ENCODE data around the gene GDNF. TPM values are rescaled to one million over a fixed set of nuclear protein-coding genes. Genes with fewer than 3 reads are reported as not detected.
"Not testable (repeated sequence)": the region's sequence is repeated elsewhere in the genome, so short reads cannot be mapped to it uniquely, and the experiment has no call there.

The GDNF gene
- total RNA-seq, 1 donor from 2014 or later = 0.65 TPM

- H3K27ac Mint-ChIP-seq (ENCODE audit: unreplicated experiment) = no peak overlapping the region
- DNase-seq (ENCODE audit: low read depth, low spot score) = no peak
- no peak for TF ChIP-seq CTCF (conservative IDR thresholded peaks at IDR 0.05)
- H3K4me1 Mint-ChIP-seq = peaks cover 5% of the 10 kb centered on the region
- H3K27me3 Mint-ChIP-seq (ENCODE audit: low read depth) = no peaks in the 10 kb centered on the region
- no peaks in the 10 kb centered on the region for H3K36me3 Mint-ChIP-seq (ENCODE audit: low read depth)
- peaks cover 5% of the 10 kb centered on the region for H3K9me3 Mint-ChIP-seq
- H3K4me3 Mint-ChIP-seq = no peak overlapping the region
These were observed 35.4 kb downstream of the GDNF start for GRCh38 chr5:37804401-37804800.

GRCh38 chr5:37803487-37803886 lies 36.4 kb downstream of the GDNF start:
- Mint-ChIP-seq H3K4me1 (peaks cover 8% of the 10 kb centered on the region), H3K27ac (ENCODE audit: unreplicated experiment) (no peak overlapping the region), H3K27me3 (ENCODE audit: low read depth) (no peaks in the 10 kb centered on the region), H3K36me3 (ENCODE audit: low read depth) (no peaks in the 10 kb centered on the region), H3K9me3 (peaks cover 2% of the 10 kb centered on the region), H3K4me3 (no peak overlapping the region)
- TF ChIP-seq CTCF (conservative IDR thresholded peaks at IDR 0.05) = no peak
- DNase-seq (ENCODE audit: low read depth, low spot score) = no peak

- Mint-ChIP-seq H3K4me3 (no peak overlapping the region), H3K27me3 (ENCODE audit: low read depth) (no peaks in the 10 kb centered on the region), H3K9me3 (peaks cover 7% of the 10 kb centered on the region), H3K27ac (ENCODE audit: unreplicated experiment) (no peak overlapping the region), H3K36me3 (ENCODE audit: low read depth) (no peaks in the 10 kb centered on the region), H3K4me1 (peaks cover 8% of the 10 kb centered on the region)
- no peak for DNase-seq (ENCODE audit: low read depth, low spot score)
- TF ChIP-seq CTCF (conservative IDR thresholded peaks at IDR 0.05) = no peak
These were observed 38.3 kb downstream of the GDNF start for GRCh38 chr5:37801521-37801920.

GRCh38 chr5:37799865-37800421 lies 39.9 kb downstream of the GDNF start:
- Mint-ChIP-seq H3K36me3 (ENCODE audit: low read depth) (peaks cover 3% of the 10 kb centered on the region), H3K27ac (ENCODE audit: unreplicated experiment) (no peak overlapping the region), H3K4me1 (peaks cover 8% of the 10 kb centered on the region), H3K4me3 (no peak overlapping the region), H3K27me3 (ENCODE audit: low read depth) (no peaks in the 10 kb centered on the region), H3K9me3 (peaks cover 9% of the 10 kb centered on the region)
- no peak for DNase-seq (ENCODE audit: low read depth, low spot score)
- TF ChIP-seq CTCF (conservative IDR thresholded peaks at IDR 0.05) = no peak

- H3K4me3 Mint-ChIP-seq; H3K27ac Mint-ChIP-seq (ENCODE audit: unreplicated experiment); H3K27me3 Mint-ChIP-seq (ENCODE audit: low read depth); DNase-seq (ENCODE audit: low read depth, low spot score); H3K4me1 Mint-ChIP-seq: not testable (repeated sequence)
- Mint-ChIP-seq H3K36me3 (ENCODE audit: low read depth) (peaks cover 14% of the 10 kb centered on the region), H3K9me3 (peaks cover 23% of the 10 kb centered on the region)
These were observed 43.4 kb downstream of the GDNF start for GRCh38 chr5:37796435-37796834.

GRCh38 chr5:37795292-37795691 lies 44.5 kb downstream of the GDNF start:
- not testable (repeated sequence) for H3K4me3 Mint-ChIP-seq; H3K4me1 Mint-ChIP-seq; H3K27me3 Mint-ChIP-seq (ENCODE audit: low read depth); DNase-seq (ENCODE audit: low read depth, low spot score); H3K27ac Mint-ChIP-seq (ENCODE audit: unreplicated experiment)
- Mint-ChIP-seq H3K9me3 (peaks cover 22% of the 10 kb centered on the region), H3K36me3 (ENCODE audit: low read depth) (peaks cover 14% of the 10 kb centered on the region)

Data from neural crest cell (in vitro differentiated cells).